GM18861 (cell line): Measurements from ENCODE around the gene PTCRA.
"Not testable (repeated sequence)": the region's sequence is repeated elsewhere in the genome, so short reads cannot be mapped to it uniquely, and the experiment has no call there.

ENCODE experiments used
- ATAC-seq: cut with Tn5 transposase; IDR thresholded peaks from one replicate; pipeline ENCODE4 v1.9.1; 2021; ENCODE audit not compliant: unreplicated experiment

The PTCRA gene

GRCh38 chr6:42939810-42940167, 23.9 kb downstream of the PTCRA start:
- no peak for ATAC-seq

GRCh38 chr6:42940493-42941045, 24.7 kb downstream of the PTCRA start:
- ATAC-seq = no peak

- not testable (repeated sequence) for ATAC-seq
Measured at GRCh38 chr6:42941356-42941755, 25.5 kb downstream of the PTCRA start.

GRCh38 chr6:42942444-42942843, 26.6 kb downstream of the PTCRA start:
- ATAC-seq = no peak

GRCh38 chr6:42947950-42948349, 32.1 kb downstream of the PTCRA start:
- no peak for ATAC-seq

GRCh38 chr6:42952389-42952788, 36.5 kb downstream of the PTCRA start:
- no peak for ATAC-seq

GRCh38 chr6:42954405-42954804, 38.6 kb downstream of the PTCRA start:
- not testable (repeated sequence) for ATAC-seq

GRCh38 chr6:42958125-42958524, 42.3 kb downstream of the PTCRA start:
- no peak for ATAC-seq

- ATAC-seq = no peak
Measured at GRCh38 chr6:42959917-42960242, 44.0 kb downstream of the PTCRA start.

- no peak for ATAC-seq
Measured at GRCh38 chr6:42960243-42961019, 44.6 kb downstream of the PTCRA start, which contains the start of gene GNMT. GNMT (plus strand) TSS chr6:42960754; CDS start chr6:42960768, 14 bp downstream.

- no peak for ATAC-seq
Measured at GRCh38 chr6:42961020-42961470, 45.2 kb downstream of the PTCRA start.

- ATAC-seq = no peak
Measured at GRCh38 chr6:42962096-42962495, 46.2 kb downstream of the PTCRA start.

GRCh38 chr6:42962502-42963178, 46.8 kb downstream of the PTCRA start:
- ATAC-seq = no peak

- ATAC-seq = no peak
Measured at GRCh38 chr6:42963179-42963854, 47.5 kb downstream of the PTCRA start.

GRCh38 chr6:42963855-42964605, 48.2 kb downstream of the PTCRA start:
- ATAC-seq = no peak

GRCh38 chr6:42966571-42966970, 50.7 kb downstream of the PTCRA start:
- no peak for ATAC-seq

- no peak for ATAC-seq
Measured at GRCh38 chr6:42967228-42967627, 51.4 kb downstream of the PTCRA start.

- ATAC-seq = no peak
Measured at GRCh38 chr6:42968126-42968701, 52.4 kb downstream of the PTCRA start.

- ATAC-seq = no peak
Measured at GRCh38 chr6:42968783-42969182, 52.9 kb downstream of the PTCRA start.

- no peak for ATAC-seq
Measured at GRCh38 chr6:42969431-42969830, 53.6 kb downstream of the PTCRA start.

- no peak for ATAC-seq
Measured at GRCh38 chr6:42969934-42970333, 54.1 kb downstream of the PTCRA start.
